Testis (tissue), 2 donors: ENCODE data around the gene ZNF367.

Source experiments
- POLR2A ChIP-seq: fragments of 450-650 bp; IDR thresholded peaks from one replicate; pipeline ENCODE4 v1.6.1; 2017; ENCODE audit warnings: antibody characterized with exemption, mild to moderate bottlenecking, moderate library complexity
- TF ChIP-seq, protein P1 (sequence below), 3 experiments: fragments of 450-650 bp in 2 of 3; fragments of 200-600 bp in 1 of 3; sonication (generic) in 1 of 3; IDR thresholded peaks; one replicate each; pipeline ENCODE4 v1.5.1; 2016 to 2019; ENCODE audit warnings: antibody characterized with exemption in 3 of 3, mild to moderate bottlenecking in 2 of 3, moderate library complexity in 1 of 3

DNA sequence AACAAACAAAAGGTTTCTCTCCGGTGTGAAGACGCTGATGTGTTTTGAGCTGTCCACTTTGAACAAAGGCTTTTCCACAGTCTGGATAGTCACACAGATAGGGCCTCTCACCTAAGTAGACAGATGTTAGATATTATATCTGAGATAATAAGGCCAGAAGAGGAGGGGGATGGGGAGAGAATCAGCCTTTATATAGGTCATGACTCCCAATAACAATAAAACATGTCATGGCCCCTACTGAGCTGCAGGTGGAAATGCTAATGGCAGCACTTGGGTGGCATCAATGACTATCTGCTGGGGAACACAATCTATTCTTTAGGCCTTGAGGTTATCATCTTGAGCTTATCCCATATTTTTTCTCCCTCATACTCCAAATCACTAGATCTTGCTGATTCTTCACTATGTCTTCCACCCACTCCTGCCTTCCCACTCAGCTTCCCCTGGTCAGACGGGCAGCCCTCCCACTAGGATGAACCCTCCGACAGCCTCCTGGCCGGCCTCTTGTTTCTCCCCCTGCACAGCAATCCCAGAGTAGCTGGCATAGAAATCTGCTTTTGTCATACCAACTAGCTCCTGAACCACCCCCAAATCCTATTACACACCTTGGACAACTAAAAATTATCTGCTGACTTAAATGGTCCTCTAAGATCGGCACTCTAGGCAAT, 23.2 kb downstream of the ZNF367 start:
- TF ChIP-seq, protein P1, sequence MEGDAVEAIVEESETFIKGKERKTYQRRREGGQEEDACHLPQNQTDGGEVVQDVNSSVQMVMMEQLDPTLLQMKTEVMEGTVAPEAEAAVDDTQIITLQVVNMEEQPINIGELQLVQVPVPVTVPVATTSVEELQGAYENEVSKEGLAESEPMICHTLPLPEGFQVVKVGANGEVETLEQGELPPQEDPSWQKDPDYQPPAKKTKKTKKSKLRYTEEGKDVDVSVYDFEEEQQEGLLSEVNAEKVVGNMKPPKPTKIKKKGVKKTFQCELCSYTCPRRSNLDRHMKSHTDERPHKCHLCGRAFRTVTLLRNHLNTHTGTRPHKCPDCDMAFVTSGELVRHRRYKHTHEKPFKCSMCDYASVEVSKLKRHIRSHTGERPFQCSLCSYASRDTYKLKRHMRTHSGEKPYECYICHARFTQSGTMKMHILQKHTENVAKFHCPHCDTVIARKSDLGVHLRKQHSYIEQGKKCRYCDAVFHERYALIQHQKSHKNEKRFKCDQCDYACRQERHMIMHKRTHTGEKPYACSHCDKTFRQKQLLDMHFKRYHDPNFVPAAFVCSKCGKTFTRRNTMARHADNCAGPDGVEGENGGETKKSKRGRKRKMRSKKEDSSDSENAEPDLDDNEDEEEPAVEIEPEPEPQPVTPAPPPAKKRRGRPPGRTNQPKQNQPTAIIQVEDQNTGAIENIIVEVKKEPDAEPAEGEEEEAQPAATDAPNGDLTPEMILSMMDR (IDR thresholded peaks at IDR 0.05), result no peak
- TF ChIP-seq POLR2A, result no peak
